ENCODE measurements around the gene PTPRN2. TPM values are rescaled to one million over a fixed set of nuclear protein-coding genes. Genes with fewer than 3 reads are reported as not detected.

PTPRN2 gene
- total and polyA plus RNA-seq, 2 donors (not counting 3 experiments of a cell fraction or from before 2014, with no cell fraction given), result 0.62 to 0.88 TPM

DNA sequence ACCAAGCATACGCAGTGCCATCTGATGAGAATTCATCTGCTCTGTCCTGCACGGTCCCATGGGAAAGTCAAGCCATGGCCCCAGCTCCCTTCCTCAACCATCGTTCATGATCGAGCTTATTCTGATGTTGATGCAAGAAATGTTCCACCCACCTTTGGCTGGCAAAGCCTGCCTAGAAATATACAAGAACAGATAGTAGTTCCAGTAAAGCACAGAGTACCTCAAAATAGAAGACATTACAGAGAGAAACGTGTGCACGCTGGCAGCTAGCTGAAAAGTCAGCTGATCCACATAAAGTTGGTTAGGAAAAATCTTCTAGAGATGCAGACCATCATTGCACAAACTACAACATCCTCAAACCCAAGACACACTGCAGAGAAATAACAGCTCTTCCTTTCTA lies 127.0 kb downstream of the PTPRN2 start:
- Histone ChIP-seq H4K20me1 (replicated peaks; ENCODE audit: control insufficient read depth, extremely low read depth, insufficient read depth, low read length) (no peaks in the 10 kb centered on the region), H3K79me2 (ENCODE audit: control insufficient read depth, insufficient read depth, low read length) (no peaks in the 10 kb centered on the region), H3K9ac (replicated peaks; ENCODE audit: extremely low read depth, insufficient read depth, low read length) (no peak overlapping the region), H3K4me3 (replicated peaks in 1 of 3; ENCODE audit: insufficient read depth in 1 of 3, low read depth in 1 of 3, low read length in 3 of 3) (no peak overlapping the region), H3K4me1 (ENCODE audit: control insufficient read depth, extremely low read depth, insufficient read depth, low read length) (no peaks in the 10 kb centered on the region), H3K4me2 (ENCODE audit: insufficient read depth, low read length) (no peak overlapping the region), H3K9me1 (replicated peaks; ENCODE audit: control insufficient read depth, extremely low read depth, insufficient read depth, low read length) (no peaks in the 10 kb centered on the region), H3K27me3 (ENCODE audit: control insufficient read depth in 2 of 2, insufficient read depth in 2 of 2, low read length in 2 of 2) (no peaks in the 10 kb centered on the region), H2AFZ (ENCODE audit: low read depth, low read length) (no peak overlapping the region), H3K9me3 (replicated peaks; ENCODE audit: control insufficient read depth, insufficient read depth, low read length) (peaks cover 3% of the 10 kb centered on the region), H3K27ac (ENCODE audit: insufficient read depth, low read depth, low read length) (no peak overlapping the region), H3K36me3 (ENCODE audit: control insufficient read depth in 2 of 2, extremely low read depth in 1 of 2, insufficient read depth in 2 of 2, low read length in 2 of 2) (no peaks in the 10 kb centered on the region)
- FAIRE-seq, result no peak
- intact Hi-C loops (cut with micrococcal nuclease) (no loop called here), dilution Hi-C loops (cut with MboI; ENCODE audit: extremely low pct_ligation_motif_present, low sequenced_read_pairs) (no loop called here)
- POLR2A ChIA-PET, result no interaction called here
- no peak for DNase-seq (ENCODE audit: low read depth, low spot score)
- BruUV-seq (replicated peaks), result no TSS peak
- CTCF ChIA-PET, result no interaction called here
- TF ChIP-seq, protein P1, sequence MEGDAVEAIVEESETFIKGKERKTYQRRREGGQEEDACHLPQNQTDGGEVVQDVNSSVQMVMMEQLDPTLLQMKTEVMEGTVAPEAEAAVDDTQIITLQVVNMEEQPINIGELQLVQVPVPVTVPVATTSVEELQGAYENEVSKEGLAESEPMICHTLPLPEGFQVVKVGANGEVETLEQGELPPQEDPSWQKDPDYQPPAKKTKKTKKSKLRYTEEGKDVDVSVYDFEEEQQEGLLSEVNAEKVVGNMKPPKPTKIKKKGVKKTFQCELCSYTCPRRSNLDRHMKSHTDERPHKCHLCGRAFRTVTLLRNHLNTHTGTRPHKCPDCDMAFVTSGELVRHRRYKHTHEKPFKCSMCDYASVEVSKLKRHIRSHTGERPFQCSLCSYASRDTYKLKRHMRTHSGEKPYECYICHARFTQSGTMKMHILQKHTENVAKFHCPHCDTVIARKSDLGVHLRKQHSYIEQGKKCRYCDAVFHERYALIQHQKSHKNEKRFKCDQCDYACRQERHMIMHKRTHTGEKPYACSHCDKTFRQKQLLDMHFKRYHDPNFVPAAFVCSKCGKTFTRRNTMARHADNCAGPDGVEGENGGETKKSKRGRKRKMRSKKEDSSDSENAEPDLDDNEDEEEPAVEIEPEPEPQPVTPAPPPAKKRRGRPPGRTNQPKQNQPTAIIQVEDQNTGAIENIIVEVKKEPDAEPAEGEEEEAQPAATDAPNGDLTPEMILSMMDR (IDR thresholded peaks at IDR 0.05; ENCODE audit: extremely low read depth in 1 of 2, insufficient read depth in 1 of 2, low read depth in 1 of 2, low read length in 2 of 2), result no peak
- no peak for TF ChIP-seq EZH2 (IDR thresholded peaks at IDR 0.05; ENCODE audit: borderline replicate concordance, low read depth, low read length, severe bottlenecking)
- TF ChIP-seq MYC (IDR thresholded peaks at IDR 0.05; ENCODE audit: low read depth, low read length), result no peak
- TF ChIP-seq POLR2A (IDR thresholded peaks at IDR 0.05; ENCODE audit: low read depth, low read length), result no peak
- no peak for TF ChIP-seq POLR2AphosphoS5 (IDR thresholded peaks at IDR 0.05; ENCODE audit: insufficient read depth, low read depth, low read length)
- no peak for TF ChIP-seq FOS (IDR thresholded peaks at IDR 0.05; ENCODE audit: borderline replicate concordance, insufficient read depth, low read length)
- no peak for TF ChIP-seq GATA2 (IDR thresholded peaks at IDR 0.05; ENCODE audit: insufficient read depth, insufficient read length, low read depth, low read length)
- TF ChIP-seq JUN (IDR thresholded peaks at IDR 0.05; ENCODE audit: borderline replicate concordance, insufficient read depth, insufficient read length, low read depth), result no peak
- TF ChIP-seq, protein P2, sequence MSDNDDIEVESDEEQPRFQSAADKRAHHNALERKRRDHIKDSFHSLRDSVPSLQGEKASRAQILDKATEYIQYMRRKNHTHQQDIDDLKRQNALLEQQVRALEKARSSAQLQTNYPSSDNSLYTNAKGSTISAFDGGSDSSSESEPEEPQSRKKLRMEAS (IDR thresholded peaks at IDR 0.05; ENCODE audit: insufficient read depth, insufficient read length), result no peak

Data from endothelial cell of umbilical vein (primary cell).